ENCODE data around the gene HHLA2.

DNA sequence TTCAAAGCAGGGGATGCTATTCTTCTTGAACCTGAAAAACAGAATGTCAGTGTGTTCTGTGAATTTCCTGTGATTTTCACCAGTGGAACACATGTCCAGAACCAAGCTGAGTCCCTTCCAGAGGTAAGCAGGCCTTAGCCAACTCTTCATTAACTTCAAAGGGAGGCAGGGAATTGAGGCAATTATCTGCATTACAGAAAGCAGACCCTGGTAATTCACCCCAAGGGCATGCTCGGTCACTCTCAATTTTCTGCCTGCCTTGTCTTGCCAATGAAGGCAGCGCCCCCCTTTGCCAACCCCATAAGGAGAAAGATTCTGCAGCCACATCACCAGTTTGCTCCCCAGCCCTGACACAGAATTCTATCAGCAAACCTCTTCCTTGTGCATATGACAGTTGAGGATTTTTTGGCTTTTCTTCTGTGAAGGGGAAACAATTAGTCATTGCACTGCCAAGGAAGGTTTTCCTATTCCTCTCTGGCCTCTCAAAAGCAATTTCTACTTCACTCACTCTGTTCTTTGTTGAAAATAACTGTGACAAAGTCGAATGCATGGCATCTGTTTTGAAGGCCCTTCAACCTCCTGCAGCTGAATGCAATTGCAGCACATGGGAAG lies 85.3 kb downstream of the HHLA2 start:
- no peak for TF ChIP-seq POLR2AphosphoS5 (IDR thresholded peaks at IDR 0.05; ENCODE audit: low read depth, low read length)
- no peak for TF ChIP-seq POLR2A (IDR thresholded peaks at IDR 0.05; ENCODE audit: low read depth, low read length)

All from GM12892 (cell line).